ENCODE results near the gene GTPBP8.
"Not testable (repeated sequence)": the region's sequence is repeated elsewhere in the genome, so short reads cannot be mapped to it uniquely, and the experiment has no call there.

Gene GTPBP8

GRCh38 chr3:113038328-113038727 lies 47.5 kb downstream of the GTPBP8 start:
- Histone ChIP-seq H3K9me3 (ENCODE audit: severe bottlenecking) (no peaks in the 10 kb centered on the region), H3K36me3 (ENCODE audit: low read depth) (no peaks in the 10 kb centered on the region), H3K4me1 (ENCODE audit: insufficient read depth, poor library complexity, severe bottlenecking) (no peaks in the 10 kb centered on the region), H3K27ac (ENCODE audit: poor library complexity, severe bottlenecking) (no peak overlapping the region), H3K4me3 (ENCODE audit: severe bottlenecking) (no peak overlapping the region), H3K27me3 (ENCODE audit: insufficient read depth, poor library complexity, severe bottlenecking) (no peaks in the 10 kb centered on the region)
- ATAC-seq (ENCODE audit: low read depth) = no peak
- TF ChIP-seq, protein P1, sequence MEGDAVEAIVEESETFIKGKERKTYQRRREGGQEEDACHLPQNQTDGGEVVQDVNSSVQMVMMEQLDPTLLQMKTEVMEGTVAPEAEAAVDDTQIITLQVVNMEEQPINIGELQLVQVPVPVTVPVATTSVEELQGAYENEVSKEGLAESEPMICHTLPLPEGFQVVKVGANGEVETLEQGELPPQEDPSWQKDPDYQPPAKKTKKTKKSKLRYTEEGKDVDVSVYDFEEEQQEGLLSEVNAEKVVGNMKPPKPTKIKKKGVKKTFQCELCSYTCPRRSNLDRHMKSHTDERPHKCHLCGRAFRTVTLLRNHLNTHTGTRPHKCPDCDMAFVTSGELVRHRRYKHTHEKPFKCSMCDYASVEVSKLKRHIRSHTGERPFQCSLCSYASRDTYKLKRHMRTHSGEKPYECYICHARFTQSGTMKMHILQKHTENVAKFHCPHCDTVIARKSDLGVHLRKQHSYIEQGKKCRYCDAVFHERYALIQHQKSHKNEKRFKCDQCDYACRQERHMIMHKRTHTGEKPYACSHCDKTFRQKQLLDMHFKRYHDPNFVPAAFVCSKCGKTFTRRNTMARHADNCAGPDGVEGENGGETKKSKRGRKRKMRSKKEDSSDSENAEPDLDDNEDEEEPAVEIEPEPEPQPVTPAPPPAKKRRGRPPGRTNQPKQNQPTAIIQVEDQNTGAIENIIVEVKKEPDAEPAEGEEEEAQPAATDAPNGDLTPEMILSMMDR (IDR thresholded peaks at IDR 0.05; ENCODE audit: poor library complexity, severe bottlenecking) = no peak
- no peak for DNase-seq (ENCODE audit: low spot score)

GRCh38 chr3:113039546-113039945 lies 48.8 kb downstream of the GTPBP8 start:
- no peak for ATAC-seq (ENCODE audit: low read depth)
- Histone ChIP-seq H3K4me3 (ENCODE audit: severe bottlenecking) (no peak overlapping the region), H3K4me1 (ENCODE audit: insufficient read depth, poor library complexity, severe bottlenecking) (no peaks in the 10 kb centered on the region), H3K36me3 (ENCODE audit: low read depth) (no peaks in the 10 kb centered on the region), H3K9me3 (ENCODE audit: severe bottlenecking) (no peaks in the 10 kb centered on the region), H3K27me3 (ENCODE audit: insufficient read depth, poor library complexity, severe bottlenecking) (no peaks in the 10 kb centered on the region), H3K27ac (ENCODE audit: poor library complexity, severe bottlenecking) (no peak overlapping the region)
- DNase-seq (ENCODE audit: low spot score) = no peak
- TF ChIP-seq, protein P1 (IDR thresholded peaks at IDR 0.05; ENCODE audit: poor library complexity, severe bottlenecking) = no peak

GRCh38 chr3:113040231-113040630 lies 49.4 kb downstream of the GTPBP8 start:
- TF ChIP-seq, protein P1 (IDR thresholded peaks at IDR 0.05; ENCODE audit: poor library complexity, severe bottlenecking) = no peak
- ATAC-seq (ENCODE audit: low read depth) (no peak), DNase-seq (ENCODE audit: low spot score) (no peak)
- Histone ChIP-seq H3K36me3 (ENCODE audit: low read depth) (no peaks in the 10 kb centered on the region), H3K27ac (ENCODE audit: poor library complexity, severe bottlenecking) (no peak overlapping the region), H3K27me3 (ENCODE audit: insufficient read depth, poor library complexity, severe bottlenecking) (no peaks in the 10 kb centered on the region), H3K4me1 (ENCODE audit: insufficient read depth, poor library complexity, severe bottlenecking) (no peaks in the 10 kb centered on the region), H3K4me3 (ENCODE audit: severe bottlenecking) (no peak overlapping the region), H3K9me3 (ENCODE audit: severe bottlenecking) (no peaks in the 10 kb centered on the region)

DNA sequence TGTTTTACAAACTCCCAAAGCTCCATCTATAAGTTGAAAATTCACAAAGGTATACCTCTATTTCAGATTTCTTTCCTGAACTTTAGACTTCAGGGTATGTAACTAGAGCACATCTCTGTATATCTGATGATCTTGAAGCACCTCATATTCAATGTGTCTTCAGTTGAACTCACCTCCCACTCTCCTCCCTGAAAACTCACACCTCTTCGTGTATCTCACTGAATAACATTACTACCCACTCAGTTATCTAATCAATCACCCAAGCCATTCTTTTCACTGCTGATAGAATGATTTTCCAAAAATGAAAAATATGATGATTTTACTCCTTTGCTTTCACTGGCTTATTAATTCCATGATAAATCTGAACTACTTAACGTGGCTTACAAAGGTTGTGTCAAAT lies 52.9 kb downstream of the GTPBP8 start:
- Histone ChIP-seq H3K27me3 (ENCODE audit: insufficient read depth, poor library complexity, severe bottlenecking) (no peaks in the 10 kb centered on the region), H3K27ac (ENCODE audit: poor library complexity, severe bottlenecking) (no peak overlapping the region), H3K4me3 (ENCODE audit: severe bottlenecking) (no peak overlapping the region), H3K9me3 (ENCODE audit: severe bottlenecking) (no peaks in the 10 kb centered on the region), H3K36me3 (ENCODE audit: low read depth) (no peaks in the 10 kb centered on the region), H3K4me1 (ENCODE audit: insufficient read depth, poor library complexity, severe bottlenecking) (no peaks in the 10 kb centered on the region)
- ATAC-seq (ENCODE audit: low read depth) (no peak), DNase-seq (ENCODE audit: low spot score) (no peak)
- TF ChIP-seq, protein P1 (IDR thresholded peaks at IDR 0.05; ENCODE audit: poor library complexity, severe bottlenecking) = no peak

- H3K27me3 ChIP-seq (ENCODE audit: insufficient read depth, poor library complexity, severe bottlenecking); ATAC-seq (ENCODE audit: low read depth); H3K36me3 ChIP-seq (ENCODE audit: low read depth); H3K9me3 ChIP-seq (ENCODE audit: severe bottlenecking); H3K27ac ChIP-seq (ENCODE audit: poor library complexity, severe bottlenecking); H3K4me3 ChIP-seq (ENCODE audit: severe bottlenecking); H3K4me1 ChIP-seq (ENCODE audit: insufficient read depth, poor library complexity, severe bottlenecking); DNase-seq (ENCODE audit: low spot score): not testable (repeated sequence)
Observed at GRCh38 chr3:113046186-113046965, 55.6 kb downstream of the GTPBP8 start.

Data from RWPE2 (cell line).